ENCODE results near the gene RALY. TPM values are rescaled to one million over a fixed set of nuclear protein-coding genes. Genes with fewer than 3 reads are reported as not detected.

The RALY gene
- total RNA-seq, 1 donor from 2014 or later, result 78.5 TPM

DNA sequence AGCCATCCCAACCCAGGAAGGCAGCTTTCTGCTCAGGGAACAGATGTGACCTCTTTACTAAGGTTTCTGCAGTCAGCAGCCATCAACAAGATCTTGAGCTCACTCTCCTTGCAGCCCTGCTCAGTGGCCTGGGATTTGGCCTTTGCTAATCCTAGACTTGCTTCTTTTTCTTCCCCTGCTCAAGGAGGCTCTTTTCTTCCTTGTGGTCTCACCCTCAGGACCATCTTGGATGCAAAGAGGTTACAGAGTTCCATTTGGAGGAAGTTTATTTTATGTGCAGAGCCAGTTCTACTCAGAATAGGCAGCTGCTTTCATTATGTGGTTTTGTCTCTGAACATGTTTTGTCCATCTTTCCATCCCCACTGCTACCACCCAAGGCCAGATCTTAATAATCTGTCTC, 49.3 kb downstream of the RALY start:
- Histone ChIP-seq H3K27ac (no peak overlapping the region), H3K4me3 (no peak overlapping the region), H3K4me1 (peaks cover 1 to 24% of the 10 kb centered on the region in 2 donors), H3K36me3 (no peaks in the 10 kb centered on the region), H3K9me3 (no peaks in the 10 kb centered on the region), H3K27me3 (no peaks in the 10 kb centered on the region)
- TF ChIP-seq, protein P1, sequence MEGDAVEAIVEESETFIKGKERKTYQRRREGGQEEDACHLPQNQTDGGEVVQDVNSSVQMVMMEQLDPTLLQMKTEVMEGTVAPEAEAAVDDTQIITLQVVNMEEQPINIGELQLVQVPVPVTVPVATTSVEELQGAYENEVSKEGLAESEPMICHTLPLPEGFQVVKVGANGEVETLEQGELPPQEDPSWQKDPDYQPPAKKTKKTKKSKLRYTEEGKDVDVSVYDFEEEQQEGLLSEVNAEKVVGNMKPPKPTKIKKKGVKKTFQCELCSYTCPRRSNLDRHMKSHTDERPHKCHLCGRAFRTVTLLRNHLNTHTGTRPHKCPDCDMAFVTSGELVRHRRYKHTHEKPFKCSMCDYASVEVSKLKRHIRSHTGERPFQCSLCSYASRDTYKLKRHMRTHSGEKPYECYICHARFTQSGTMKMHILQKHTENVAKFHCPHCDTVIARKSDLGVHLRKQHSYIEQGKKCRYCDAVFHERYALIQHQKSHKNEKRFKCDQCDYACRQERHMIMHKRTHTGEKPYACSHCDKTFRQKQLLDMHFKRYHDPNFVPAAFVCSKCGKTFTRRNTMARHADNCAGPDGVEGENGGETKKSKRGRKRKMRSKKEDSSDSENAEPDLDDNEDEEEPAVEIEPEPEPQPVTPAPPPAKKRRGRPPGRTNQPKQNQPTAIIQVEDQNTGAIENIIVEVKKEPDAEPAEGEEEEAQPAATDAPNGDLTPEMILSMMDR (IDR thresholded peaks at IDR 0.05), result no peak
- no peak for DNase-seq (ENCODE audit: low spot score in 2 of 2)
- intact Hi-C loops (cut with DNase I), result no loop called here

DNA sequence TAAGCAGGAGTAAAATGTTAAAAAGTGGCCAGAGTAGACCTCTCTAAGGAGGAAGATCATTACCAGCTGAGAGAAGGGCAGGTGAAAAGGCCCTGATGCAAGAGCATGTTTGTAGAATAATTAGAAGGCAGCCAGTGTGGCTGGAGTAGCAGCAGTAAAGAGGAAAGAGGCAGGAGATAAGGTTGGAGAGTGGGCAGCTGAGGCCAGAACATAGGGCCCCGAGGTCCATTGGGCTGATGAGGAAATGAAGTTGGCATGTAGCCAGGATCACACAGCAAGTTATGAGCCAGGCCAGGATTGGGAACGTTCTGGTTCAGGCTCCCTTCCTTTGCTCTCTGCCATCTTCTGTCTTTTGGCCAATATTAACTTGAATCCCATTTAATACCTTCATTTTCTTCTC, 51.6 kb downstream of the RALY start:
- H3K36me3 ChIP-seq, result no peaks in the 10 kb centered on the region
- intact Hi-C loops (cut with DNase I), result no loop called here
- no peaks in the 10 kb centered on the region for H3K27me3 ChIP-seq
- H3K9me3 ChIP-seq, result no peaks in the 10 kb centered on the region
- DNase-seq (ENCODE audit: low spot score in 2 of 2), result no peak
- no peak overlapping the region for H3K27ac ChIP-seq
- peaks cover 0 to 22% of the 10 kb centered on the region in 2 donors for H3K4me1 ChIP-seq
- no peak overlapping the region for H3K4me3 ChIP-seq
- TF ChIP-seq, protein P1 (IDR thresholded peaks at IDR 0.05), result no peak

DNA sequence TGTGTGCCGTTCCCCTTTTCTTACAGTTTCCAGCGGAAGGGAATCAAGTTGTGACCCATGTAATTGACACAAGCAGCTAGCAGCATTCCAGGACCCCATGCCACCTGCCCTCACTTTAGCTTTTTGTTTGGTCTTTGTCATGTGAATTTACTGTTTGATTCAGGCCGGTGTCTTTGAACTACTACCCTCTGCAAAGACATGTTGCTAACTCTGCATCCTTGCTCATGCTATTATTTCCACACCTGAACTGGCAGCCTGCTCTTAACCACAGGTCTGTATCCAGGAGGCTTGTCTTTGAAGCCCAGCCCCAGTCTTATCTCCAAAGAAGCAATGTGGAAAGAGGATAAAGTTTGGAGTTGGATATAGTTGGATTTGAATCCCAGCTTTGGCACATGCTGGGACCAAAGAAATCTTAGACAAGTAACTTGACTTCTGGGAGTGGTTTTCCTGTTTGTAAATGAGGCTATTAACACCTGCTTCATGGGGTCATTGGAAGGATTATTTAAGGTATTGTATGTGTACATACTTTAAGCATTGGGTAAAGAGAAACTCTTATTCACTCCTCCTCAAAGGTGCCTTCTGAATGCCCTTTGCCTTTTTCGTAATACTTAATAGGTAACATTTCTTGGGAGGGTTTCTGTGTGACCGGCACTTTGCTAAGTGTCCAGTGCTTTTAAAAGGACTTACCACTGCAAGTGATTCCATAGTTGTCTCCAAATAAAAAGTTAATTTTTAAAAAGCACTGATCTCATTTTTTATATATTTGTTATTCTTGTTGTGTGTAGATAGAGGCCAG, 52.4 kb downstream of the RALY start:
- intact Hi-C loops (cut with DNase I), result no loop called here
- no peak overlapping the region for H3K4me3 ChIP-seq
- no peak overlapping the region for H3K27ac ChIP-seq
- H3K36me3 ChIP-seq, result no peaks in the 10 kb centered on the region
- H3K4me1 ChIP-seq, result peaks cover 0 to 22% of the 10 kb centered on the region in 2 donors
- no peaks in the 10 kb centered on the region for H3K9me3 ChIP-seq
- DNase-seq (ENCODE audit: low spot score in 2 of 2), result no peak
- TF ChIP-seq, protein P1 (IDR thresholded peaks at IDR 0.05), result no peak
- no peaks in the 10 kb centered on the region for H3K27me3 ChIP-seq

DNA sequence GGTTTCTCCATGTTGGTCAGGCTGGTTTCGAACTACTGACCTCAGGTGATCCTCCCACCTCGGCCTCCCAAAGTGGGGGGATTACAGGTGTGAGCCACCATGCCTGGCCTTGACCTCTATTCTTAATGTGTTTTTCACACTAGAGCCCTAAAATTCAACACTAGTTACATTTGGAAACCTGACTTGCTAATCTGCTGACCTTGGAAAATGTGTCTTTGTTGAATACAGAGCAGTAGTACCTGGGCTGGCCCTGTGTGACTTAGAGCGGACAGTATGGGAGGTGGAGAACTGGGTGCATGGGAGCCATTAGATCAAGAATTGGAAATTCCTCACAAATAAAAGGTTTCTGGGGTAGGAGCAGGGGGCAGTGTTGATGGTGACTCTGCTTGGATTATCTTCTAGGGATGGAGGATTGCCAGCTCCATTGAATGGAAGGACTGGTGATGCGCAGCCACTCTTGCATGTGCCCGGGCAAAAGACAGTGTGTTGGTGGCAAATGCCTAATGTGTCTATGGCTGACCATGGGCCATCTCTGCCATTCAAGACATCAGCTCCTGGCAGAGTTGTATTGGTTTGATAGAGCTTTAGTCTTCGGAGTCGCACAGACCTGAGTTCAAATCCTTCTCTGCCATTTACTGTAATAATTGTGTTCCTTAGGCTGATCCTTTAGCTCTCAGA, 53.4 kb downstream of the RALY start:
- no peak overlapping the region for H3K4me3 ChIP-seq
- no peaks in the 10 kb centered on the region for H3K27me3 ChIP-seq
- no peaks in the 10 kb centered on the region for H3K36me3 ChIP-seq
- peaks cover 0 to 20% of the 10 kb centered on the region in 2 donors for H3K4me1 ChIP-seq
- H3K9me3 ChIP-seq, result no peaks in the 10 kb centered on the region
- DNase-seq (ENCODE audit: low spot score in 2 of 2), result no peak
- TF ChIP-seq, protein P1 (IDR thresholded peaks at IDR 0.05), result no peak
- H3K27ac ChIP-seq, result no peak overlapping the region
- intact Hi-C loops (cut with DNase I), result no loop called here

DNA sequence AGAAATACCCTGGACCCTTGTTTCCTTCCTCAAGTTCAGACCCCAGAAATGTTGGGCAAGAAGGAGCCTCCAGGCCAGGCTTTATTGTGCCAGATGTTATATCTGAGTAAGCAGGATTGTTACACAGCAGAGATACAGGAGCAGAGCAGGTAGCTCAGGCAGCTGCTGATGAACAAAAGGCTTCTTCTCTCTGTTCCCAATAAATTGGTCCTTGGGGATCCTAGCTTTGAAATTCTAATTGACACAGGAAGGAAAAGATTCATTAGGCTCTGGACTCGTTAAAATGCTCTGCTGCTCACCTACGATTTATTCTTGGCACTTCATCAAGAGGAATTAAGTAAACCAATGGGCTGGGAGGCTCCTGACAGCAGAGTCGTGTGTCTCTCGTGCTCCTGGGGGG, 54.2 kb downstream of the RALY start:
- Histone ChIP-seq H3K9me3 (no peaks in the 10 kb centered on the region), H3K36me3 (no peaks in the 10 kb centered on the region), H3K27me3 (no peaks in the 10 kb centered on the region), H3K27ac (no peak overlapping the region), H3K4me1 (peaks cover 0 to 18% of the 10 kb centered on the region in 2 donors), H3K4me3 (no peak overlapping the region)
- DNase-seq (ENCODE audit: low spot score in 2 of 2), result no peak
- TF ChIP-seq, protein P1 (IDR thresholded peaks at IDR 0.05), result no peak
- intact Hi-C loops (cut with DNase I), result no loop called here
